SH-SY5Y (cell line): Measurements from ENCODE around the gene ZSWIM6.

Source experiments
- GATA2 ChIP-seq: IDR thresholded peaks from 2 replicates; pipeline ENCODE4 v1.6.1; 2011; ENCODE audit warnings: mild to moderate bottlenecking, low read depth, low read length
- GATA3 ChIP-seq: IDR thresholded peaks from 2 replicates; pipeline ENCODE4 v1.6.1; 2011; ENCODE audit warnings: low read depth, mild to moderate bottlenecking, low read length, moderate library complexity

DNA sequence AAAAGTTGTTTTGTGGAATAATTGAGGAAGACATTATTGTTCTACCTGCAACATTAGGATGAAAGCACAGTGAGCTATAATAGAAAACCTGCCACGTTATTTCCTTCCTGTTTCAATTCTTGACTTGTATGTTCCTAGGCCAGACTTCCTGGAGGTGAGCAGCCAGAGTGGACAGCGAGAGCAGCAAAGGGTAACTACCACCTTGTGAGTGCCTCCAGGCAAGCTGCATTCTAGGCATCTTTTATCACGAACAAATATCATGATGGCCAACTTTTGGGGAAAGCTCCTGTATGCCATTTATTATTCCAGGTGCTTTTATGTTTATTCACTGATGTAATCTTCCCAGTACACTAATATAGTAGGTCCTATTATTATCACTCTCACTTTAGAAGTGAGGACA, 34.0 kb upstream of the ZSWIM6 start:
- TF ChIP-seq GATA2 (no peak), GATA3 (no peak)
